HCT116 (cell line): ENCODE results near the gene PPFIA1. TPM values are rescaled to one million over a fixed set of nuclear protein-coding genes. Genes with fewer than 3 reads are reported as not detected.

Experiments used
- ATAC-seq: fragments of 200-7000 bp; cut with Tn5 transposase; 2 replicates; pipeline ENCODE4 v1.9.1; 2020; ENCODE audit warnings: mild to moderate bottlenecking, moderate library complexity
- BruUV-seq: library from RNA; stranded (reverse); fragments of 400-500 nt; replicated peaks from 2 replicates; lab custom pipeline; 2021; lab: Mats Ljungman, UMichigan
- CTCF ChIA-PET: fragments of 300-600 bp; sonication (Branson Sonifier 250); formaldehyde crosslinking; loops from one replicate; lab custom pipeline; 2021; ENCODE audit warnings: antibody characterized with exemption; lab: Charles Lee
- POLR2A ChIA-PET: fragments of 300-600, 350-600 bp; sonication (Branson Sonifier 250); formaldehyde crosslinking; loops from one replicate; lab custom pipeline; 2021; ENCODE audit warnings: antibody characterized with exemption; lab: Charles Lee
- RAD21 ChIA-PET, 2 experiments: fragments of 300-600 bp; sonication (Branson Sonifier 250); formaldehyde crosslinking; loops; one replicate each; lab custom pipeline; 2023; ENCODE audit warnings: low total read pairs in 2 of 2; ENCODE audit not compliant: uncharacterized antibody in 2 of 2, unreplicated experiment in 2 of 2, low non-redundant PET in 1 of 2; lab: Charles Lee
- DNase-seq: peaks from one replicate; pipeline ENCODE4 v3.0.0-alpha.2; 2010; ENCODE audit warnings: low read depth, low spot score
- H2AFZ ChIP-seq: fragments of 200-600 bp; shearing (Covaris generic), sonication (generic); 2 replicates; pipeline ENCODE4 v1.6.1; 2017; ENCODE audit warnings: low read depth, mixed run types, mixed read lengths, antibody characterized with exemption, low read length; ENCODE audit not compliant: poor library complexity, severe bottlenecking
- H3K27ac ChIP-seq: 2 replicates; pipeline ENCODE4 v1.5.1; 2012; ENCODE audit warnings: low read depth, low read length
- H3K27me3 ChIP-seq: fragments of 200-600 bp; sonication (generic); 2 replicates; pipeline ENCODE4 v1.6.1; 2016; ENCODE audit warnings: mixed run types, low read length, mixed read lengths; ENCODE audit not compliant: insufficient read depth
- H3K36me3 ChIP-seq, 2 experiments: fragments of 200-500 bp in 1 of 2; fragments of 200-600 bp in 1 of 2; sonication (Bioruptor generic) in 1 of 2; sonication (generic) in 1 of 2; 2 replicates each; pipeline versions ENCODE4 v1.5.1 to v1.6.1; 2014 to 2016; ENCODE audit warnings: low read length in 2 of 2, inconsistent platforms in 1 of 2, mixed read lengths in 1 of 2, mixed run types in 1 of 2; ENCODE audit not compliant: insufficient read depth in 2 of 2, control insufficient read depth in 1 of 2
- H3K4me1 ChIP-seq, 2 experiments: fragments of 200-600 bp in 1 of 2; sonication (generic) in 1 of 2; 2 replicates each; pipeline versions ENCODE4 v1.5.1 to v1.6.1; 2012 to 2017; ENCODE audit warnings: low read length in 2 of 2, inconsistent platforms in 1 of 2, mild to moderate bottlenecking in 1 of 2, mixed read lengths in 1 of 2, mixed run types in 1 of 2, moderate library complexity in 1 of 2; ENCODE audit not compliant: insufficient read depth in 2 of 2, control insufficient read depth in 1 of 2
- H3K4me2 ChIP-seq: fragments of 200-600 bp; sonication (generic); 2 replicates; pipeline ENCODE4 v1.6.1; 2017; ENCODE audit warnings: mixed run types, low read length, mixed read lengths
- H3K4me3 ChIP-seq, 2 experiments: fragments of 200-600 bp in 1 of 2; sonication (generic) in 1 of 2; replicated peaks in 1 of 2; 2 replicates each; pipeline ENCODE4 v1.5.1; 2011 to 2016; ENCODE audit warnings: low read length in 2 of 2, control low read depth in 1 of 2, low read depth in 1 of 2, mild to moderate bottlenecking in 1 of 2, mixed read lengths in 1 of 2, mixed run types in 1 of 2
- H3K79me2 ChIP-seq: fragments of 200-600 bp; sonication (generic); 2 replicates; pipeline ENCODE4 v1.6.1; 2017; ENCODE audit warnings: mild to moderate bottlenecking, mixed run types, low read length, moderate library complexity, mixed read lengths; ENCODE audit not compliant: insufficient read depth
- H3K9ac ChIP-seq: fragments of 200-600 bp; sonication (generic); 2 replicates; pipeline ENCODE4 v1.6.1; 2016; ENCODE audit warnings: low read length, mixed read lengths
- H3K9me2 ChIP-seq: fragments of 200-600 bp; sonication (generic), shearing (Covaris generic); 2 replicates; pipeline ENCODE4 v1.6.1; 2017; ENCODE audit warnings: mixed run types, mild to moderate bottlenecking, moderate library complexity; ENCODE audit not compliant: insufficient read depth
- H3K9me3 ChIP-seq, 2 experiments: fragments of 200-500 bp in 1 of 2; fragments of 200-600 bp in 1 of 2; sonication (Bioruptor generic) in 1 of 2; sonication (generic) in 1 of 2; 2 replicates each; pipeline ENCODE4 v1.6.1; 2014 to 2017; ENCODE audit warnings: low read length in 2 of 2, mixed read lengths in 2 of 2, inconsistent platforms in 1 of 2, low read depth in 1 of 2, mild to moderate bottlenecking in 1 of 2, mixed run types in 1 of 2, moderate library complexity in 1 of 2; ENCODE audit not compliant: control insufficient read depth in 1 of 2, insufficient read depth in 1 of 2
- H4K20me1 ChIP-seq: fragments of 200-600 bp; sonication (generic), shearing (Covaris generic); 2 replicates; pipeline ENCODE4 v1.6.1; 2017; ENCODE audit warnings: mixed run types, mild to moderate bottlenecking, moderate library complexity; ENCODE audit not compliant: insufficient read depth
- POLR2A ChIP-seq: IDR thresholded peaks from 2 replicates; pipeline ENCODE4 v1.7.0; 2011; ENCODE audit warnings: borderline replicate concordance; ENCODE audit not compliant: insufficient read depth, insufficient read length; ENCODE audit errors: extremely low read depth
- SP1 ChIP-seq: IDR thresholded peaks from 2 replicates; pipeline ENCODE4 v1.6.1; 2012; ENCODE audit warnings: low read depth
- TCF7L2 ChIP-seq: IDR thresholded peaks from 2 replicates; pipeline ENCODE4 v1.7.0; 2011; ENCODE audit warnings: borderline replicate concordance, inconsistent platforms; ENCODE audit not compliant: insufficient read depth, insufficient read length; ENCODE audit errors: extremely low read depth
- YY1 ChIP-seq: IDR thresholded peaks from 2 replicates; pipeline ENCODE4 v1.6.1; 2011; ENCODE audit warnings: low read length, low read depth, moderate library complexity, mild to moderate bottlenecking; ENCODE audit not compliant: insufficient replicate concordance; ENCODE audit errors: extremely low read depth
- ZNF274 ChIP-seq: fragments of 200-500 bp; sonication (Bioruptor generic); IDR thresholded peaks from 2 replicates; pipeline ENCODE4 v1.6.1; 2014; ENCODE audit warnings: mild to moderate bottlenecking, low read depth, low read length, inconsistent platforms
- intact Hi-C: fragments of 100-400 bp; cut with micrococcal nuclease; formaldehyde crosslinking; loops from 2 replicates; pipeline ENCODE4 v1.10.0; 2022
- total RNA-seq: library from RNA; stranded (reverse); gene quantifications from one replicate; pipeline ENCODE4 v1.2.1, GENCODE V29; 2021; ENCODE audit not compliant: unreplicated experiment
- TF ChIP-seq, protein P1 (sequence below): IDR thresholded peaks from 2 replicates; pipeline ENCODE4 v1.6.1; 2011; ENCODE audit warnings: mild to moderate bottlenecking, low read length, moderate library complexity; ENCODE audit not compliant: insufficient replicate concordance; ENCODE audit errors: extremely low read depth
- TF ChIP-seq, protein P2 (sequence below), 3 experiments: fragments of 200-600 bp in 1 of 3; sonication (generic) in 1 of 3; IDR thresholded peaks in 2 of 3; conservative IDR thresholded peaks in 1 of 3; 2 replicates each; pipeline ENCODE4 v1.5.1; 2012 to 2017; ENCODE audit warnings: low read depth in 2 of 3, low read length in 2 of 3, antibody characterized with exemption in 1 of 3, borderline replicate concordance in 1 of 3, control low read depth in 1 of 3, mild to moderate bottlenecking in 1 of 3, mixed read lengths in 1 of 3, mixed run types in 1 of 3, moderate library complexity in 1 of 3; ENCODE audit not compliant: insufficient read depth in 1 of 3
- TF ChIP-seq, protein P3 (sequence below): IDR thresholded peaks from 2 replicates; pipeline ENCODE4 v1.6.1; 2012; ENCODE audit warnings: low read depth
- TF ChIP-seq, protein P4 (sequence below): IDR thresholded peaks from 2 replicates; pipeline ENCODE4 v1.6.1; 2012

Gene PPFIA1
- total RNA-seq, 1 experiment from 2014 or later: 48.6 TPM

DNA sequence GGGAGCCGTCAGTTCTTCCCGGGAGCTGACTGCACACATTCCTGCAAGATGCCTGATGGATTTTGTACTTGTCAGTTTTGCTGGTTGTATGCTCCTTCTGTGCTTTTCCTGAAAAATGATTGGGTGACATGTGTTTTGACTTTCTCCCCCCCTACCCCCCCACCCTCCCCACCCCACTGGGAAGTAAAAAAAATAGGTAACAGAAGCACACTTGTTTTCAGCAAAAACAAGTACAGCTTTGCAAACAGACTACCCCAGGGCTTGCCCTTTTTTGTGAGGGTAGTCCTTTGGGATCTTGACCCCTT lies 1.1 kb downstream of the PPFIA1 start:
- H3K9ac ChIP-seq: peak overlapping the region; percentile 76
- H3K4me3 ChIP-seq: peak overlapping the region; percentile 83 to 94
- intact Hi-C loops: loop anchor here (5.0 kb wide), 1 partner anchor 69 kb away; the partner anchor contains the start of gene FADD
- H3K27me3 ChIP-seq: no peaks in the 10 kb centered on the region
- CTCF ChIA-PET: no interaction called here
- no peak for DNase-seq
- no TSS peak for BruUV-seq
- peaks cover 58% of the 10 kb centered on the region for H3K79me2 ChIP-seq
- RAD21 ChIA-PET: no interaction called here
- H3K27ac ChIP-seq: no peak overlapping the region
- H3K36me3 ChIP-seq: peaks cover 22 to 27% of the 10 kb centered on the region in 2 experiments
- no peaks in the 10 kb centered on the region for H4K20me1 ChIP-seq
- peak overlapping the region; percentile 88 for H3K4me2 ChIP-seq
- POLR2A ChIA-PET: no interaction called here
- H3K4me1 ChIP-seq: peaks cover 4 to 21% of the 10 kb centered on the region in 2 experiments; a peak in 3 of 4 replicates
- no peaks in the 10 kb centered on the region for H3K9me2 ChIP-seq
- no peaks in the 10 kb centered on the region for H3K9me3 ChIP-seq
- TF ChIP-seq TCF7L2: no peak
- no peak for TF ChIP-seq YY1
- TF ChIP-seq POLR2A: no peak
- TF ChIP-seq, protein P1, sequence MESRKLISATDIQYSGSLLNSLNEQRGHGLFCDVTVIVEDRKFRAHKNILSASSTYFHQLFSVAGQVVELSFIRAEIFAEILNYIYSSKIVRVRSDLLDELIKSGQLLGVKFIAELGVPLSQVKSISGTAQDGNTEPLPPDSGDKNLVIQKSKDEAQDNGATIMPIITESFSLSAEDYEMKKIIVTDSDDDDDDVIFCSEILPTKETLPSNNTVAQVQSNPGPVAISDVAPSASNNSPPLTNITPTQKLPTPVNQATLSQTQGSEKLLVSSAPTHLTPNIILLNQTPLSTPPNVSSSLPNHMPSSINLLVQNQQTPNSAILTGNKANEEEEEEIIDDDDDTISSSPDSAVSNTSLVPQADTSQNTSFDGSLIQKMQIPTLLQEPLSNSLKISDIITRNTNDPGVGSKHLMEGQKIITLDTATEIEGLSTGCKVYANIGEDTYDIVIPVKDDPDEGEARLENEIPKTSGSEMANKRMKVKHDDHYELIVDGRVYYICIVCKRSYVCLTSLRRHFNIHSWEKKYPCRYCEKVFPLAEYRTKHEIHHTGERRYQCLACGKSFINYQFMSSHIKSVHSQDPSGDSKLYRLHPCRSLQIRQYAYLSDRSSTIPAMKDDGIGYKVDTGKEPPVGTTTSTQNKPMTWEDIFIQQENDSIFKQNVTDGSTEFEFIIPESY: no peak
- TF ChIP-seq, protein P2, sequence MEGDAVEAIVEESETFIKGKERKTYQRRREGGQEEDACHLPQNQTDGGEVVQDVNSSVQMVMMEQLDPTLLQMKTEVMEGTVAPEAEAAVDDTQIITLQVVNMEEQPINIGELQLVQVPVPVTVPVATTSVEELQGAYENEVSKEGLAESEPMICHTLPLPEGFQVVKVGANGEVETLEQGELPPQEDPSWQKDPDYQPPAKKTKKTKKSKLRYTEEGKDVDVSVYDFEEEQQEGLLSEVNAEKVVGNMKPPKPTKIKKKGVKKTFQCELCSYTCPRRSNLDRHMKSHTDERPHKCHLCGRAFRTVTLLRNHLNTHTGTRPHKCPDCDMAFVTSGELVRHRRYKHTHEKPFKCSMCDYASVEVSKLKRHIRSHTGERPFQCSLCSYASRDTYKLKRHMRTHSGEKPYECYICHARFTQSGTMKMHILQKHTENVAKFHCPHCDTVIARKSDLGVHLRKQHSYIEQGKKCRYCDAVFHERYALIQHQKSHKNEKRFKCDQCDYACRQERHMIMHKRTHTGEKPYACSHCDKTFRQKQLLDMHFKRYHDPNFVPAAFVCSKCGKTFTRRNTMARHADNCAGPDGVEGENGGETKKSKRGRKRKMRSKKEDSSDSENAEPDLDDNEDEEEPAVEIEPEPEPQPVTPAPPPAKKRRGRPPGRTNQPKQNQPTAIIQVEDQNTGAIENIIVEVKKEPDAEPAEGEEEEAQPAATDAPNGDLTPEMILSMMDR (IDR thresholded peaks at IDR 0.05 in 2 of 3, conservative IDR thresholded peaks at IDR 0.05 in 1 of 3; ENCODE audit: borderline replicate concordance in 1 of 3, insufficient read depth in 1 of 3, low read depth in 2 of 3, low read length in 2 of 3): no peak
- no peak for TF ChIP-seq ZNF274
- TF ChIP-seq, protein P3, sequence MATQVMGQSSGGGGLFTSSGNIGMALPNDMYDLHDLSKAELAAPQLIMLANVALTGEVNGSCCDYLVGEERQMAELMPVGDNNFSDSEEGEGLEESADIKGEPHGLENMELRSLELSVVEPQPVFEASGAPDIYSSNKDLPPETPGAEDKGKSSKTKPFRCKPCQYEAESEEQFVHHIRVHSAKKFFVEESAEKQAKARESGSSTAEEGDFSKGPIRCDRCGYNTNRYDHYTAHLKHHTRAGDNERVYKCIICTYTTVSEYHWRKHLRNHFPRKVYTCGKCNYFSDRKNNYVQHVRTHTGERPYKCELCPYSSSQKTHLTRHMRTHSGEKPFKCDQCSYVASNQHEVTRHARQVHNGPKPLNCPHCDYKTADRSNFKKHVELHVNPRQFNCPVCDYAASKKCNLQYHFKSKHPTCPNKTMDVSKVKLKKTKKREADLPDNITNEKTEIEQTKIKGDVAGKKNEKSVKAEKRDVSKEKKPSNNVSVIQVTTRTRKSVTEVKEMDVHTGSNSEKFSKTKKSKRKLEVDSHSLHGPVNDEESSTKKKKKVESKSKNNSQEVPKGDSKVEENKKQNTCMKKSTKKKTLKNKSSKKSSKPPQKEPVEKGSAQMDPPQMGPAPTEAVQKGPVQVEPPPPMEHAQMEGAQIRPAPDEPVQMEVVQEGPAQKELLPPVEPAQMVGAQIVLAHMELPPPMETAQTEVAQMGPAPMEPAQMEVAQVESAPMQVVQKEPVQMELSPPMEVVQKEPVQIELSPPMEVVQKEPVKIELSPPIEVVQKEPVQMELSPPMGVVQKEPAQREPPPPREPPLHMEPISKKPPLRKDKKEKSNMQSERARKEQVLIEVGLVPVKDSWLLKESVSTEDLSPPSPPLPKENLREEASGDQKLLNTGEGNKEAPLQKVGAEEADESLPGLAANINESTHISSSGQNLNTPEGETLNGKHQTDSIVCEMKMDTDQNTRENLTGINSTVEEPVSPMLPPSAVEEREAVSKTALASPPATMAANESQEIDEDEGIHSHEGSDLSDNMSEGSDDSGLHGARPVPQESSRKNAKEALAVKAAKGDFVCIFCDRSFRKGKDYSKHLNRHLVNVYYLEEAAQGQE: no peak
- no peak for TF ChIP-seq SP1
- TF ChIP-seq, protein P4, sequence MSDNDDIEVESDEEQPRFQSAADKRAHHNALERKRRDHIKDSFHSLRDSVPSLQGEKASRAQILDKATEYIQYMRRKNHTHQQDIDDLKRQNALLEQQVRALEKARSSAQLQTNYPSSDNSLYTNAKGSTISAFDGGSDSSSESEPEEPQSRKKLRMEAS: no peak
- ATAC-seq: no peak
- no peak overlapping the region for H2AFZ ChIP-seq
